H1 (cell line): ENCODE results near the gene RAP1GDS1. TPM values are rescaled to one million over a fixed set of nuclear protein-coding genes. Genes with fewer than 3 reads are reported as not detected.

Experiments used
- CTCF ChIA-PET: fragments of 300-600 bp; sonication (Branson Sonifier 250); formaldehyde crosslinking; loops from one replicate; lab custom pipeline; 2021; ENCODE audit not compliant: partially characterized antibody; lab: Charles Lee
- POLR2A ChIA-PET: fragments of 300-600 bp; sonication (Branson Sonifier 250); formaldehyde crosslinking; loops from one replicate; lab custom pipeline; 2021; ENCODE audit warnings: inconsistent platforms; ENCODE audit not compliant: partially characterized antibody; lab: Charles Lee
- DNase-seq, 2 experiments: peaks; one replicate each; pipeline versions ENCODE4 v3.0.0 to v3.0.0-alpha.2; 2010 to 2022; ENCODE audit warnings: low spot score in 2 of 2, low read depth in 1 of 2, mixed read lengths in 1 of 2
- FAIRE-seq: peaks from 2 replicates; lab custom pipeline; 2011; peaks lifted over from hg19 to GRCh38; lab: Jason Lieb, UNC
- H2AFZ ChIP-seq: 2 replicates; pipeline ENCODE4 v1.8.1; 2012; ENCODE audit warnings: low read length, inconsistent platforms
- H2AK5ac ChIP-seq: 2 replicates; pipeline ENCODE4 v1.6.1; 2013; ENCODE audit warnings: low read depth, low read length
- H2BK120ac ChIP-seq: replicated peaks from 2 replicates; pipeline ENCODE3; 2013; ENCODE audit warnings: low read depth, low read length, inconsistent platforms
- H2BK12ac ChIP-seq: 2 replicates; pipeline ENCODE4 v1.6.1; 2013; ENCODE audit warnings: low read depth, low read length
- H2BK15ac ChIP-seq: 2 replicates; pipeline ENCODE4 v1.6.1; 2013; ENCODE audit warnings: low read length
- H2BK20ac ChIP-seq: 2 replicates; pipeline ENCODE4 v1.6.1; 2013; ENCODE audit warnings: low read length
- H2BK5ac ChIP-seq: 2 replicates; pipeline ENCODE4 v1.6.1; 2013; ENCODE audit warnings: low read depth, low read length
- H3K14ac ChIP-seq: 2 replicates; pipeline ENCODE4 v1.6.1; 2013; ENCODE audit warnings: inconsistent platforms; ENCODE audit not compliant: insufficient read length
- H3K18ac ChIP-seq: 2 replicates; pipeline ENCODE4 v1.6.1; 2013; ENCODE audit warnings: low read length; ENCODE audit errors: extremely low read depth
- H3K23ac ChIP-seq: 2 replicates; pipeline ENCODE4 v1.6.1; 2013; ENCODE audit warnings: inconsistent platforms; ENCODE audit not compliant: insufficient read length
- H3K23me2 ChIP-seq: 2 replicates; pipeline ENCODE4 v1.6.1; 2013; ENCODE audit warnings: low read depth, low read length
- H3K27ac ChIP-seq: 2 replicates; pipeline ENCODE4 v1.6.1; 2011; ENCODE audit warnings: low read depth, low read length, inconsistent platforms
- H3K27me3 ChIP-seq, 4 experiments: replicated peaks in 1 of 4; 1 replicate in 1 of 4; 2 replicates in 3 of 4; pipeline versions ENCODE4 v1.6.1 to v1.8.1; 2011 to 2013; ENCODE audit warnings: low read length in 3 of 4, mild to moderate bottlenecking in 3 of 4, inconsistent platforms in 2 of 4, mixed read lengths in 2 of 4, moderate library complexity in 1 of 4; ENCODE audit not compliant: control insufficient read depth in 3 of 4, insufficient read depth in 3 of 4; ENCODE audit errors: extremely low read depth in 1 of 4
- H3K36me3 ChIP-seq, 4 experiments: 2 replicates each; pipeline versions ENCODE4 v1.6.1 to v1.8.1; 2011 to 2013; ENCODE audit warnings: mild to moderate bottlenecking in 4 of 4, low read length in 3 of 4, moderate library complexity in 2 of 4, control low read depth in 1 of 4, inconsistent platforms in 1 of 4; ENCODE audit not compliant: insufficient read depth in 4 of 4, control insufficient read depth in 2 of 4
- H3K4ac ChIP-seq: replicated peaks from 2 replicates; pipeline ENCODE3; 2013; ENCODE audit warnings: low read length, low read depth, mixed read lengths, inconsistent platforms; ENCODE audit not compliant: insufficient read length
- H3K4me1 ChIP-seq, 4 experiments: replicated peaks in 1 of 4; 1 replicate in 1 of 4; 2 replicates in 3 of 4; pipeline versions ENCODE4 v1.6.1 to v1.8.1; 2011 to 2013; ENCODE audit warnings: low read length in 3 of 4, inconsistent platforms in 2 of 4, mixed read lengths in 1 of 4; ENCODE audit not compliant: insufficient read depth in 4 of 4, control insufficient read depth in 3 of 4
- H3K4me2 ChIP-seq, 2 experiments: 2 replicates each; pipeline versions ENCODE4 v1.6.1 to v1.8.1; 2011 to 2013; ENCODE audit warnings: low read depth in 2 of 2, low read length in 2 of 2, control low read depth in 1 of 2, inconsistent platforms in 1 of 2, mild to moderate bottlenecking in 1 of 2; ENCODE audit not compliant: insufficient read depth in 1 of 2
- H3K4me3 ChIP-seq, 4 experiments: fragments of 200-600, 300-600 bp in 1 of 4; sonication (generic), shearing (Covaris generic), sonication (Bioruptor Twin) in 1 of 4; 2 replicates each; pipeline versions ENCODE4 v1.5.1 to v1.8.1; 2011 to 2016; ENCODE audit warnings: low read length in 4 of 4, low read depth in 3 of 4, control low read depth in 2 of 4, inconsistent platforms in 2 of 4, mild to moderate bottlenecking in 2 of 4, mixed read lengths in 1 of 4, moderate library complexity in 1 of 4; ENCODE audit not compliant: insufficient read depth in 2 of 4; ENCODE audit errors: extremely low read depth in 1 of 4
- H3K56ac ChIP-seq: replicated peaks from 2 replicates; pipeline ENCODE3; 2013; ENCODE audit warnings: low read depth, mild to moderate bottlenecking, mixed read lengths, low read length, inconsistent platforms; ENCODE audit not compliant: insufficient read length
- H3K79me1 ChIP-seq: 2 replicates; pipeline ENCODE4 v1.6.1; 2013; ENCODE audit warnings: low read depth, low read length, control low read depth
- H3K79me2 ChIP-seq, 2 experiments: 2 replicates each; pipeline versions ENCODE4 v1.6.1 to v1.8.1; 2012 to 2013; ENCODE audit warnings: low read length in 2 of 2, mild to moderate bottlenecking in 2 of 2, inconsistent platforms in 1 of 2; ENCODE audit not compliant: insufficient read depth in 2 of 2, control insufficient read depth in 1 of 2
- H3K9ac ChIP-seq, 4 experiments: replicated peaks in 1 of 4; 1 replicate in 1 of 4; 2 replicates in 3 of 4; pipeline versions ENCODE4 v1.6.1 to v1.8.1; 2011 to 2013; ENCODE audit warnings: low read depth in 3 of 4, low read length in 3 of 4, control low read depth in 2 of 4, mild to moderate bottlenecking in 2 of 4, moderate library complexity in 2 of 4, inconsistent platforms in 1 of 4; ENCODE audit errors: extremely low read depth in 1 of 4
- H3K9me3 ChIP-seq, 2 experiments: 2 replicates each; pipeline versions ENCODE4 v1.6.1 to v1.8.1; 2012 to 2013; ENCODE audit warnings: mild to moderate bottlenecking in 2 of 2, moderate library complexity in 2 of 2, control low read depth in 1 of 2, inconsistent platforms in 1 of 2, low read depth in 1 of 2, low read length in 1 of 2, mixed read lengths in 1 of 2; ENCODE audit not compliant: insufficient read depth in 2 of 2
- H4K20me1 ChIP-seq, 2 experiments: replicated peaks in 1 of 2; 2 replicates each; pipeline versions ENCODE3 to v1.8.1; 2011 to 2013; ENCODE audit warnings: inconsistent platforms in 2 of 2, low read length in 2 of 2, mild to moderate bottlenecking in 1 of 2; ENCODE audit not compliant: insufficient read depth in 2 of 2, control insufficient read depth in 1 of 2
- H4K5ac ChIP-seq: 2 replicates; pipeline ENCODE4 v1.6.1; 2013; ENCODE audit warnings: low read length, low read depth, mixed read lengths, inconsistent platforms; ENCODE audit not compliant: insufficient read length
- H4K8ac ChIP-seq: 2 replicates; pipeline ENCODE4 v1.8.0; 2013; ENCODE audit warnings: mild to moderate bottlenecking, moderate library complexity, low read length, inconsistent platforms; ENCODE audit not compliant: insufficient read depth; ENCODE audit errors: extremely low read depth
- H4K91ac ChIP-seq: replicated peaks from 2 replicates; pipeline ENCODE3; 2013; ENCODE audit warnings: low read length, mixed read lengths, inconsistent platforms; ENCODE audit not compliant: insufficient read length
- ASH2L ChIP-seq: fragments of 200-600, 300-600 bp; sonication (generic); IDR thresholded peaks from one replicate; pipeline ENCODE4 v1.7.1; 2017; ENCODE audit warnings: low read length
- BACH1 ChIP-seq: IDR thresholded peaks from 2 replicates; pipeline ENCODE4 v1.6.1; 2012; ENCODE audit warnings: low read length, improper control_type of control experiment
- CBX5 ChIP-seq: fragments of 300-800, 300-1000 bp; sonication (generic); IDR thresholded peaks from 2 replicates; pipeline ENCODE4 v1.7.1; 2016; ENCODE audit warnings: antibody characterized with exemption, low read length, low read depth
- CHD1 ChIP-seq: IDR thresholded peaks from 2 replicates; pipeline ENCODE4 v1.6.1; 2012; ENCODE audit warnings: low read depth, low read length, improper control_type of control experiment
- CHD2 ChIP-seq: IDR thresholded peaks from 2 replicates; pipeline ENCODE4 v1.6.1; 2012; ENCODE audit warnings: low read length, improper control_type of control experiment
- CREB1 ChIP-seq: IDR thresholded peaks from 2 replicates; pipeline ENCODE4 v1.6.1; 2012; ENCODE audit warnings: inconsistent platforms
- EP300 ChIP-seq, 2 experiments: IDR thresholded peaks; 1 replicate in 1 of 2; 2 replicates in 1 of 2; pipeline ENCODE4 v1.6.1; 2011 to 2012; ENCODE audit warnings: low read depth in 2 of 2, low read length in 2 of 2, mild to moderate bottlenecking in 2 of 2, borderline replicate concordance in 1 of 2, inconsistent platforms in 1 of 2, moderate library complexity in 1 of 2
- GABPA ChIP-seq: IDR thresholded peaks from 2 replicates; pipeline ENCODE4 v1.6.1; 2011; ENCODE audit warnings: mild to moderate bottlenecking, low read length, moderate library complexity, borderline replicate concordance; ENCODE audit not compliant: insufficient read depth
- HDAC2 ChIP-seq, 2 experiments: fragments of 300-600 bp in 1 of 2; sonication (generic) in 1 of 2; IDR thresholded peaks; 2 replicates each; pipeline ENCODE4 v1.6.1; 2011 to 2012; ENCODE audit warnings: low read depth in 2 of 2, low read length in 2 of 2, mild to moderate bottlenecking in 2 of 2, moderate library complexity in 2 of 2, borderline replicate concordance in 1 of 2, inconsistent platforms in 1 of 2
- KDM4A ChIP-seq: IDR thresholded peaks from one replicate; pipeline ENCODE4 v1.7.1; 2012; ENCODE audit warnings: low read depth, mild to moderate bottlenecking, moderate library complexity, low read length, inconsistent platforms; ENCODE audit not compliant: severe bottlenecking
- NRF1 ChIP-seq: IDR thresholded peaks from 2 replicates; pipeline ENCODE4 v1.6.1; 2011; ENCODE audit warnings: mild to moderate bottlenecking, low read depth, low read length, improper control_type of control experiment
- POLR2AphosphoS5 ChIP-seq: IDR thresholded peaks from 2 replicates; pipeline ENCODE4 v1.6.1; 2011; ENCODE audit warnings: low read depth, low read length
- RNF2 ChIP-seq: fragments of 200-900, 300-1000 bp; sonication (generic); IDR thresholded peaks from 2 replicates; pipeline ENCODE4 v1.7.1; 2016; ENCODE audit warnings: borderline replicate concordance, low read depth, mild to moderate bottlenecking, antibody characterized with exemption, low read length; ENCODE audit not compliant: poor library complexity, severe bottlenecking; ENCODE audit errors: missing control alignments
- SP2 ChIP-seq: IDR thresholded peaks from 2 replicates; pipeline ENCODE4 v1.6.1; 2012; ENCODE audit warnings: mild to moderate bottlenecking, low read length, inconsistent platforms
- SUZ12 ChIP-seq: fragments of 200-600 bp; sonication (generic); IDR thresholded peaks from 2 replicates; pipeline ENCODE4 v1.6.1; 2012; ENCODE audit warnings: mild to moderate bottlenecking, inconsistent platforms, low read length, moderate library complexity, mixed read lengths
- TCF12 ChIP-seq: IDR thresholded peaks from 2 replicates; pipeline ENCODE4 v1.6.1; 2011; ENCODE audit warnings: low read depth, mild to moderate bottlenecking, low read length
- polyA plus RNA-seq, 7 experiments: library from polyadenylated mRNA; depleted of rRNA in 3 of 7; stranded (reverse) in 5 of 7; unstranded in 2 of 7; fragments of >200 nt in 5 of 7; fragments of 200-250 nt in 2 of 7; gene quantifications; 1 replicate in 5 of 7; 2 replicates in 1 of 7; 4 replicates in 1 of 7; pipeline versions ENCODE4 v1.2.1 to v1.2.3, GENCODE V29; 2011 to 2013; ENCODE audit warnings: missing spikeins in 2 of 7, mixed read lengths in 2 of 7
- total RNA-seq: library from RNA; stranded (reverse); fragmentation: NEBNext Ultra II Directional; extraction: Animal tissue kit (Norgen Biotek cat#: 25700); gene quantifications from 2 replicates; pipeline ENCODE4 v1.2.1, GENCODE V29; 2021

Gene RAP1GDS1
- total and polyA plus RNA-seq, 2 of the 8 experiments (the other 6 are each of a cell fraction or from before 2014, with no cell fraction given), result 12.8 to 31.9 TPM

- Histone ChIP-seq H3K56ac (no peak overlapping the region), H3K79me1 (no peaks in the 10 kb centered on the region; the same call in 1 of the 2 replicates), H2AFZ (no peak overlapping the region), H3K27me3 (no peaks in the 10 kb centered on the region), H4K20me1 (no peaks in the 10 kb centered on the region), H2BK5ac (no peak overlapping the region), H4K91ac (no peak overlapping the region), H3K36me3 (peaks cover 0 to 4% (median 0%) of the 10 kb centered on the region in 4 experiments; a peak in 1 of 8 replicates), H3K23ac (no peak overlapping the region), H3K14ac (no peak overlapping the region), H3K27ac (no peak overlapping the region), H2BK12ac (no peak overlapping the region), H3K23me2 (no peaks in the 10 kb centered on the region), H3K4me3 (no peak overlapping the region), H3K9ac (no peak overlapping the region), H3K18ac (no peak overlapping the region), H3K4me2 (no peak overlapping the region), H4K8ac (no peak overlapping the region), H3K79me2 (no peaks in the 10 kb centered on the region), H2AK5ac (no peak overlapping the region), H2BK20ac (no peak overlapping the region), H3K9me3 (no peaks in the 10 kb centered on the region; a peak in 1 of 4 replicates), H3K4ac (no peak overlapping the region), H2BK120ac (no peak overlapping the region), H2BK15ac (no peak overlapping the region), H3K4me1 (no peaks in the 10 kb centered on the region), H4K5ac (no peak overlapping the region)
- FAIRE-seq (no peak), DNase-seq (no peak)
- ChIA-PET CTCF (interaction anchor here (1.0 kb wide), 1 partner anchor 28 kb away, joined by 4 read pairs; no protein-coding TSS in a partner anchor), POLR2A (no interaction called here)
- TF ChIP-seq SUZ12 (no peak), POLR2AphosphoS5 (no peak), GABPA (no peak), CREB1 (no peak), CHD1 (no peak), TCF12 (no peak), BACH1 (no peak), SP2 (no peak), NRF1 (no peak), CHD2 (no peak), CBX5 (no peak), ASH2L (no peak), KDM4A (no peak), HDAC2 (IDR thresholded peaks at IDR 0.05; ENCODE audit: borderline replicate concordance in 1 of 2, low read depth in 2 of 2, low read length in 2 of 2) (no peak), RNF2 (no peak), EP300 (IDR thresholded peaks at IDR 0.05; ENCODE audit: borderline replicate concordance in 1 of 2, low read depth in 2 of 2, low read length in 2 of 2) (no peak)
Observed at GRCh38 chr4:98300706-98301105, 39.5 kb downstream of the RAP1GDS1 start.
